Measurements from ENCODE around the gene CFAP68. TPM values are rescaled to one million over a fixed set of nuclear protein-coding genes. Genes with fewer than 3 reads are reported as not detected.
A peak's percentile ranks its signal among the peaks of the same experiment; 100 is the strongest.

CFAP68 gene
- total and polyA plus RNA-seq, 2 of the 13 experiments (the other 11 are each of a cell fraction or from before 2014, with no cell fraction given): 22.2 to 25.6 TPM

DNA sequence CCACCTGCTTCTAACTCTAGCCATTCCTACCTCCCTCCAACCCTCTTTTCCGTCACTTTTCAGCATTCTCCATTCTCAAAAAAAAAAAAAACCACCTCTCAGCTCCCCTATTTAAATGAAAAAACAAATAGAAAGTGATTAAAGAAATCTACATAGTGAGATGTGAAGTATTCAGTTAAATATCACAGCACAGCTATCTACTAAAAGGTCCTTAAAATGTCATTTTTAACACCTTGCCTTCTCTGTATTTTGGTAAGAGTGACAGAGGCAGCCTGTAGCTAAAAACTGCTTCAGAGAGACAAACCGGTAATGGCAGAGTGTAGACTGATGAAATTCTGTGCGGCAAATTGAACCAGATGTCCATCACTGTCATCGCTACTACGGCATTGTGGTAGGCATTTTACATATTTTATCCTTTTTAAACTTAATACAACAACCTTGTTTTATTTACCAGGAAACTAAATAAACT is 7.6 kb upstream of the CFAP68 start (continued):
- TF ChIP-seq, protein P1, sequence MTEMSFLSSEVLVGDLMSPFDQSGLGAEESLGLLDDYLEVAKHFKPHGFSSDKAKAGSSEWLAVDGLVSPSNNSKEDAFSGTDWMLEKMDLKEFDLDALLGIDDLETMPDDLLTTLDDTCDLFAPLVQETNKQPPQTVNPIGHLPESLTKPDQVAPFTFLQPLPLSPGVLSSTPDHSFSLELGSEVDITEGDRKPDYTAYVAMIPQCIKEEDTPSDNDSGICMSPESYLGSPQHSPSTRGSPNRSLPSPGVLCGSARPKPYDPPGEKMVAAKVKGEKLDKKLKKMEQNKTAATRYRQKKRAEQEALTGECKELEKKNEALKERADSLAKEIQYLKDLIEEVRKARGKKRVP (CRISPR knock-in tag; IDR thresholded peaks at IDR 0.05): 0 out of 4 replicates have a peak, but pooled peaks of 1 of the 2 experiments have one; percentile 2
- TF ChIP-seq, protein P2, sequence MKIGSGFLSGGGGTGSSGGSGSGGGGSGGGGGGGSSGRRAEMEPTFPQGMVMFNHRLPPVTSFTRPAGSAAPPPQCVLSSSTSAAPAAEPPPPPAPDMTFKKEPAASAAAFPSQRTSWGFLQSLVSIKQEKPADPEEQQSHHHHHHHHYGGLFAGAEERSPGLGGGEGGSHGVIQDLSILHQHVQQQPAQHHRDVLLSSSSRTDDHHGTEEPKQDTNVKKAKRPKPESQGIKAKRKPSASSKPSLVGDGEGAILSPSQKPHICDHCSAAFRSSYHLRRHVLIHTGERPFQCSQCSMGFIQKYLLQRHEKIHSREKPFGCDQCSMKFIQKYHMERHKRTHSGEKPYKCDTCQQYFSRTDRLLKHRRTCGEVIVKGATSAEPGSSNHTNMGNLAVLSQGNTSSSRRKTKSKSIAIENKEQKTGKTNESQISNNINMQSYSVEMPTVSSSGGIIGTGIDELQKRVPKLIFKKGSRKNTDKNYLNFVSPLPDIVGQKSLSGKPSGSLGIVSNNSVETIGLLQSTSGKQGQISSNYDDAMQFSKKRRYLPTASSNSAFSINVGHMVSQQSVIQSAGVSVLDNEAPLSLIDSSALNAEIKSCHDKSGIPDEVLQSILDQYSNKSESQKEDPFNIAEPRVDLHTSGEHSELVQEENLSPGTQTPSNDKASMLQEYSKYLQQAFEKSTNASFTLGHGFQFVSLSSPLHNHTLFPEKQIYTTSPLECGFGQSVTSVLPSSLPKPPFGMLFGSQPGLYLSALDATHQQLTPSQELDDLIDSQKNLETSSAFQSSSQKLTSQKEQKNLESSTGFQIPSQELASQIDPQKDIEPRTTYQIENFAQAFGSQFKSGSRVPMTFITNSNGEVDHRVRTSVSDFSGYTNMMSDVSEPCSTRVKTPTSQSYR (CRISPR knock-in tag; IDR thresholded peaks at IDR 0.05; ENCODE audit: borderline replicate concordance): no peak
- TF ChIP-seq, protein P3, sequence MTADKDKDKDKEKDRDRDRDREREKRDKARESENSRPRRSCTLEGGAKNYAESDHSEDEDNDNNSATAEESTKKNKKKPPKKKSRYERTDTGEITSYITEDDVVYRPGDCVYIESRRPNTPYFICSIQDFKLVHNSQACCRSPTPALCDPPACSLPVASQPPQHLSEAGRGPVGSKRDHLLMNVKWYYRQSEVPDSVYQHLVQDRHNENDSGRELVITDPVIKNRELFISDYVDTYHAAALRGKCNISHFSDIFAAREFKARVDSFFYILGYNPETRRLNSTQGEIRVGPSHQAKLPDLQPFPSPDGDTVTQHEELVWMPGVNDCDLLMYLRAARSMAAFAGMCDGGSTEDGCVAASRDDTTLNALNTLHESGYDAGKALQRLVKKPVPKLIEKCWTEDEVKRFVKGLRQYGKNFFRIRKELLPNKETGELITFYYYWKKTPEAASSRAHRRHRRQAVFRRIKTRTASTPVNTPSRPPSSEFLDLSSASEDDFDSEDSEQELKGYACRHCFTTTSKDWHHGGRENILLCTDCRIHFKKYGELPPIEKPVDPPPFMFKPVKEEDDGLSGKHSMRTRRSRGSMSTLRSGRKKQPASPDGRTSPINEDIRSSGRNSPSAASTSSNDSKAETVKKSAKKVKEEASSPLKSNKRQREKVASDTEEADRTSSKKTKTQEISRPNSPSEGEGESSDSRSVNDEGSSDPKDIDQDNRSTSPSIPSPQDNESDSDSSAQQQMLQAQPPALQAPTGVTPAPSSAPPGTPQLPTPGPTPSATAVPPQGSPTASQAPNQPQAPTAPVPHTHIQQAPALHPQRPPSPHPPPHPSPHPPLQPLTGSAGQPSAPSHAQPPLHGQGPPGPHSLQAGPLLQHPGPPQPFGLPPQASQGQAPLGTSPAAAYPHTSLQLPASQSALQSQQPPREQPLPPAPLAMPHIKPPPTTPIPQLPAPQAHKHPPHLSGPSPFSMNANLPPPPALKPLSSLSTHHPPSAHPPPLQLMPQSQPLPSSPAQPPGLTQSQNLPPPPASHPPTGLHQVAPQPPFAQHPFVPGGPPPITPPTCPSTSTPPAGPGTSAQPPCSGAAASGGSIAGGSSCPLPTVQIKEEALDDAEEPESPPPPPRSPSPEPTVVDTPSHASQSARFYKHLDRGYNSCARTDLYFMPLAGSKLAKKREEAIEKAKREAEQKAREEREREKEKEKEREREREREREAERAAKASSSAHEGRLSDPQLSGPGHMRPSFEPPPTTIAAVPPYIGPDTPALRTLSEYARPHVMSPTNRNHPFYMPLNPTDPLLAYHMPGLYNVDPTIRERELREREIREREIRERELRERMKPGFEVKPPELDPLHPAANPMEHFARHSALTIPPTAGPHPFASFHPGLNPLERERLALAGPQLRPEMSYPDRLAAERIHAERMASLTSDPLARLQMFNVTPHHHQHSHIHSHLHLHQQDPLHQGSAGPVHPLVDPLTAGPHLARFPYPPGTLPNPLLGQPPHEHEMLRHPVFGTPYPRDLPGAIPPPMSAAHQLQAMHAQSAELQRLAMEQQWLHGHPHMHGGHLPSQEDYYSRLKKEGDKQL (CRISPR knock-in tag; IDR thresholded peaks at IDR 0.05; ENCODE audit: low read depth): no peak
- TF ChIP-seq, protein P4, sequence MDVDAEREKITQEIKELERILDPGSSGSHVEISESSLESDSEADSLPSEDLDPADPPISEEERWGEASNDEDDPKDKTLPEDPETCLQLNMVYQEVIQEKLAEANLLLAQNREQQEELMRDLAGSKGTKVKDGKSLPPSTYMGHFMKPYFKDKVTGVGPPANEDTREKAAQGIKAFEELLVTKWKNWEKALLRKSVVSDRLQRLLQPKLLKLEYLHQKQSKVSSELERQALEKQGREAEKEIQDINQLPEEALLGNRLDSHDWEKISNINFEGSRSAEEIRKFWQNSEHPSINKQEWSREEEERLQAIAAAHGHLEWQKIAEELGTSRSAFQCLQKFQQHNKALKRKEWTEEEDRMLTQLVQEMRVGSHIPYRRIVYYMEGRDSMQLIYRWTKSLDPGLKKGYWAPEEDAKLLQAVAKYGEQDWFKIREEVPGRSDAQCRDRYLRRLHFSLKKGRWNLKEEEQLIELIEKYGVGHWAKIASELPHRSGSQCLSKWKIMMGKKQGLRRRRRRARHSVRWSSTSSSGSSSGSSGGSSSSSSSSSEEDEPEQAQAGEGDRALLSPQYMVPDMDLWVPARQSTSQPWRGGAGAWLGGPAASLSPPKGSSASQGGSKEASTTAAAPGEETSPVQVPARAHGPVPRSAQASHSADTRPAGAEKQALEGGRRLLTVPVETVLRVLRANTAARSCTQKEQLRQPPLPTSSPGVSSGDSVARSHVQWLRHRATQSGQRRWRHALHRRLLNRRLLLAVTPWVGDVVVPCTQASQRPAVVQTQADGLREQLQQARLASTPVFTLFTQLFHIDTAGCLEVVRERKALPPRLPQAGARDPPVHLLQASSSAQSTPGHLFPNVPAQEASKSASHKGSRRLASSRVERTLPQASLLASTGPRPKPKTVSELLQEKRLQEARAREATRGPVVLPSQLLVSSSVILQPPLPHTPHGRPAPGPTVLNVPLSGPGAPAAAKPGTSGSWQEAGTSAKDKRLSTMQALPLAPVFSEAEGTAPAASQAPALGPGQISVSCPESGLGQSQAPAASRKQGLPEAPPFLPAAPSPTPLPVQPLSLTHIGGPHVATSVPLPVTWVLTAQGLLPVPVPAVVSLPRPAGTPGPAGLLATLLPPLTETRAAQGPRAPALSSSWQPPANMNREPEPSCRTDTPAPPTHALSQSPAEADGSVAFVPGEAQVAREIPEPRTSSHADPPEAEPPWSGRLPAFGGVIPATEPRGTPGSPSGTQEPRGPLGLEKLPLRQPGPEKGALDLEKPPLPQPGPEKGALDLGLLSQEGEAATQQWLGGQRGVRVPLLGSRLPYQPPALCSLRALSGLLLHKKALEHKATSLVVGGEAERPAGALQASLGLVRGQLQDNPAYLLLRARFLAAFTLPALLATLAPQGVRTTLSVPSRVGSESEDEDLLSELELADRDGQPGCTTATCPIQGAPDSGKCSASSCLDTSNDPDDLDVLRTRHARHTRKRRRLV (CRISPR knock-in tag; IDR thresholded peaks at IDR 0.05): 0 out of 2 replicates have a peak, but pooled peaks have one; percentile 16
- TF ChIP-seq, protein P5, sequence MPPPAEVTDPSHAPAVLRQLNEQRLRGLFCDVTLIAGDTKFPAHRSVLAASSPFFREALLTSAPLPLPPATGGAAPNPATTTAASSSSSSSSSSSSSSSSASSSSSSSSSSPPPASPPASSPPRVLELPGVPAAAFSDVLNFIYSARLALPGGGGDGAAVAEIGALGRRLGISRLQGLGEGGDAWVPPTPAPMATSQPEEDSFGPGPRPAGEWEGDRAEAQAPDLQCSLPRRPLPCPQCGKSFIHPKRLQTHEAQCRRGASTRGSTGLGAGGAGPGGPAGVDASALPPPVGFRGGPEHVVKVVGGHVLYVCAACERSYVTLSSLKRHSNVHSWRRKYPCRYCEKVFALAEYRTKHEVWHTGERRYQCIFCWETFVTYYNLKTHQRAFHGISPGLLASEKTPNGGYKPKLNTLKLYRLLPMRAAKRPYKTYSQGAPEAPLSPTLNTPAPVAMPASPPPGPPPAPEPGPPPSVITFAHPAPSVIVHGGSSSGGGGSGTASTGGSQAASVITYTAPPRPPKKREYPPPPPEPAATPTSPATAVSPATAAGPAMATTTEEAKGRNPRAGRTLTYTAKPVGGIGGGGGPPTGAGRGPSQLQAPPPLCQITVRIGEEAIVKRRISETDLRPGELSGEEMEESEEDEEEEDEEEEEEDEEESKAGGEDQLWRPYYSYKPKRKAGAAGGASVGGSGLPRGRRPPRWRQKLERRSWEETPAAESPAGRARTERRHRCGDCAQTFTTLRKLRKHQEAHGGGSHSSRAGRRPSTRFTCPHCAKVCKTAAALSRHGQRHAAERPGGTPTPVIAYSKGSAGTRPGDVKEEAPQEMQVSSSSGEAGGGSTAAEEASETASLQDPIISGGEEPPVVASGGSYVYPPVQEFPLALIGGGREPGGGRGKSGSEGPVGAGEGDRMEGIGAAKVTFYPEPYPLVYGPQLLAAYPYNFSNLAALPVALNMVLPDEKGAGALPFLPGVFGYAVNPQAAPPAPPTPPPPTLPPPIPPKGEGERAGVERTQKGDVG (CRISPR knock-in tag; IDR thresholded peaks at IDR 0.05; ENCODE audit: borderline replicate concordance): no peak
- TF ChIP-seq, protein P6, sequence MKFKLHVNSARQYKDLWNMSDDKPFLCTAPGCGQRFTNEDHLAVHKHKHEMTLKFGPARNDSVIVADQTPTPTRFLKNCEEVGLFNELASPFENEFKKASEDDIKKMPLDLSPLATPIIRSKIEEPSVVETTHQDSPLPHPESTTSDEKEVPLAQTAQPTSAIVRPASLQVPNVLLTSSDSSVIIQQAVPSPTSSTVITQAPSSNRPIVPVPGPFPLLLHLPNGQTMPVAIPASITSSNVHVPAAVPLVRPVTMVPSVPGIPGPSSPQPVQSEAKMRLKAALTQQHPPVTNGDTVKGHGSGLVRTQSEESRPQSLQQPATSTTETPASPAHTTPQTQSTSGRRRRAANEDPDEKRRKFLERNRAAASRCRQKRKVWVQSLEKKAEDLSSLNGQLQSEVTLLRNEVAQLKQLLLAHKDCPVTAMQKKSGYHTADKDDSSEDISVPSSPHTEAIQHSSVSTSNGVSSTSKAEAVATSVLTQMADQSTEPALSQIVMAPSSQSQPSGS (CRISPR knock-in tag; IDR thresholded peaks at IDR 0.05): no peak
- no peak for TF ChIP-seq ZBTB8A (CRISPR knock-in tag; IDR thresholded peaks at IDR 0.05; ENCODE audit: borderline replicate concordance, low read depth)
